ENCODE data around the gene ARAP2.
"Not testable (repeated sequence)": the region's sequence is repeated elsewhere in the genome, so short reads cannot be mapped to it uniquely, and the experiment has no call there.

The ARAP2 gene

DNA sequence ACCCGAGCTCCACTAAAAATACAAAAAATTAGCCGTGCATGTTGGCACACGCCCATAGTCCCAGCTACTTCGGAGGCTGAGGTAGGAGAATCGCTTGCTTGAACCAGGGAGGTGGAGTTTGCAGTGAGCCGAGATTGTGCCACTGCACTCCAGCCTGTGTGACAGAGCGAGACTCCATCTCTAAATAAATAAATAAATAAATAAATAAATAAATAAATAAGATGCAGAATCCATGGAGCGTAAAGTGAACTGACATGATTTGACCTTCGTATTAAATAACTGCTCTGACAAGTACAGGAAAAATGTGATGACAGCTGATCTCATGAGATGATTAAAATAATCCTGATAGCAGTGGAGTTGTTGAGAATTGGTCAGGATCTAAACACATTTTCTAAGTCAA is 62.0 kb downstream of the ARAP2 start:
- DNase-seq = not testable (repeated sequence)

GRCh38 chr4:36180206-36180605 is 64.1 kb downstream of the ARAP2 start:
- DNase-seq = no peak

DNA sequence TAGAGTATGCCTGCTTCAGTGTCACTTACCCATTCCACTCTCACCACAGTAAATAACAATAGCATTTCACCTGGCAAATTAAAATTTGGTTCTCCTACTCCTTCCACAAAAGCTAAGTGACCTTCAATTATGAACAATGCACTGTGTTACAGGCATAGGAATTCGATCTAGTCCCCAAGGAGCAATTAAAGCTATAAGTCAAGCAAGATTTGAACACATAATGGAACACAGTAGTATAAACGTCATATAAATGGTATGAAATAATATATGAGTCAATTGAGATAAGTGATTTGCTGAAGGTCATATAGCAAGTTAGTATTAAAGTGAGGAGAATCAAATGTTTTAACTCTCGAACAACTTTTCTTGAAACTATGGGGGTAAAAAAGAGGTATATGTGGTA is 65.8 kb downstream of the ARAP2 start:
- no peak for DNase-seq

GRCh38 chr4:36177946-36178345 is 66.4 kb downstream of the ARAP2 start:
- no peak for DNase-seq

GRCh38 chr4:36174570-36174969 is 69.7 kb downstream of the ARAP2 start:
- no peak for DNase-seq

DNA sequence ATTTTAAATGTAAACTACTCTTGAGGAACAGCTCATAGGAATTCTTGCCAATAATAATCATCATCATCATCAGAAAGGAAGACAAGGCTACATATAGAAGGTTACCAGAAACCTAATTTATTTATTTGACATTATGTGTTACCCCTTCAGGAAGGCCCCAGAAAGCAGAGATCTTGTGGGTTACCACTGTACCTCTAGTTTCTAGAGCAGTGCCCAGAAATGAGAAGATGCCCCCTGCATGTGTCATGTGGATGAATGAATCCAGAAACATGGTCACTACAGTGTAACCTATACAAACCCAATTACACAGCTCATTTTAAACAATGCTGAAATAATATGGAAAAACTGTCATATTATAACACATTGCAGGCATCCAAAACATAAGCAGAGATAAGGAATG is 70.4 kb downstream of the ARAP2 start:
- DNase-seq = no peak

DNA sequence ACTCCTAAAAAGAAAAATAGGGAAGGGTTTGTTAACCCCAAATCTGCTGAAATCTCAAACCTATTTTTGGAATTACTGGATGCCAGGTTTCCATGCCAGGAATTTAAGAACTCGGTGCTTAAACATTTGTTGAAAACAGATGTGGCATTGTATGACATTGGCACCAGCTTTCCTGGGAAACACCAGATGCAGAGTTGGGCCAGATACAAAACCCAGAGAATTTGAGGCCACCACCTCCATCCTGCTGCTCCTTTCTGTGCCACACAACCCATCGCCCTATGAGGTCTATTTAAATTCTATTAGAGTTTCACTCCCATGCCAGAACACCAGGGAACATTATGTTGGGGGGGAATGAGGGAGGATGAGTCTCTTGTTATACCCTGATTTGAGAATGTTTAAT is 71.7 kb downstream of the ARAP2 start:
- no peak for DNase-seq

DNA sequence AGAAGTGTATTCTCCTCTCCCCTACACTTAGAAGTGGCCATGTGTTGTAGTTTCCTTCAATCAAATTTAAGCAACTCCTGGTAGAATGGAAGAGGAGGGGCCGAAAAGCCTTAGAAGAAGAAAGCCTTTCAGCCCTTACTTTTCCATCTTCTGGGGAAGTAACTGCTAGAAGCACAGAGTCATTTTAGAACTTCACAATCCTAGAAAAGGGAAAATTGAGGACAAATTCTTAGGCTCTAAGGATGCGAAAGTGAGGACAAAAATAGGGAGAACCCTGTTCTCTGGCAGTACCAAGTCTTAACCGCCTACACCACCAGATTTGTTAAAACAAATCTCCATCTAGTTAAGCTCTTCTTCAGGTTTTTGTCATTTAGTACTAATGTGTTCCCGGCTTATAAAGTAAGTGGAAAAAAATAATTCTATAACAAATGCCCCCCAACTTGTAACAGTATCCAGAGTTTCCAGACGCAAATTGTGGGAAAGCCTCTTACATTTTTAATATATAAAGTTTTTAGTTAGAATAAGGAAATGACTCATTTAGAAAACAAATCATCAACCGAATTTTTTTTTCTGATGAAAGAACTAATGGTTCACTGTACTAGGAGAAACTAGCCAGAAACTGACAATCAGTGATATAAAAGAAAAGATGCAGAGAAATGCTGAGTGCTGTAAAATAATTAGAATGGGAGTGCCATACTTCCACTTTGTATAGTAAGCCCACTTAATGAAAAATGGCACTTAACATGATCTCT is 76.0 kb downstream of the ARAP2 start:
- no peak for DNase-seq

GRCh38 chr4:36165631-36166005 is 78.7 kb downstream of the ARAP2 start:
- DNase-seq = no peak

- DNase-seq = no peak
Measured at GRCh38 chr4:36164900-36165630, 79.2 kb downstream of the ARAP2 start.

GRCh38 chr4:36163198-36163597 is 81.1 kb downstream of the ARAP2 start:
- no peak for DNase-seq

GRCh38 chr4:36159208-36159607 is 85.1 kb downstream of the ARAP2 start:
- DNase-seq = no peak

DNA sequence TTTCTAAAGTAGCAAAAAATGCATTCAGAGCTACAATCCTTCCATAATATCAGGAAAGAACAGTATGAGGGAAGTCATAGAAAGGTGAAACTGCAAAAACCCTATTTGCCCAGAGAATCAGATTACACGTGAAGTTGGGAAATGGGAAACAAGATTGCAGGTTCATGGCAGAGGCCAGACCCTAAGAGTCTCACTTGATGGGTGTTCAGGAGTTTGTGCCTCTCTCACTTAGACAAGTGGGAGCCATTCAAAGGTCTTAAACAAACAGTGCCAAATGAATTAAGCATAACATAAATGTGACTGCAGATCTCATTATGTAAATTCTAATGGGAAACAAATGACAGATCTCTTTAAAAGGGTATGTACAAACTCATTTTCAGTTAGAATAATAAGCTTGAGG is 91.6 kb downstream of the ARAP2 start:
- DNase-seq = no peak

GRCh38 chr4:36142504-36142903 is 101.8 kb downstream of the ARAP2 start:
- DNase-seq = no peak

GRCh38 chr4:36141186-36141585 is 103.1 kb downstream of the ARAP2 start:
- DNase-seq = no peak

DNA sequence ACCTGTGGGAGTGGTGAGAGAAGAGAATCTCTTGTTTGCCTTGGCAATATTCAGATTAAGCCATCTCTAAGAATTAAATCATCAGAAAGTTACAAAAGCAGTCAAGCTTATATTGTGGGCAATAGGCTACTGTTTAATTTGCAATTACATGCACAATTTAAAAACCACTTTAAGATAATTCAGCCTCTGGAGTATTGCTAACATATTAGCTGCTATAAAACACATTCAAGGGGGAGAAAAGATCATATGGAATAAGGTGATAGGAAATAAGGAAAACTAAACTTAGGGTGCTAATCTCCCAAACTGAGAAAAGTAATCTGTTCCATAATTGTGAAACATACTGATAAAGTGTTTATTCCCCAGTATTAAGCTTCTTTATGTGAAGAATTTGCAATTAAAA is 103.9 kb downstream of the ARAP2 start:
- DNase-seq = no peak

DNA sequence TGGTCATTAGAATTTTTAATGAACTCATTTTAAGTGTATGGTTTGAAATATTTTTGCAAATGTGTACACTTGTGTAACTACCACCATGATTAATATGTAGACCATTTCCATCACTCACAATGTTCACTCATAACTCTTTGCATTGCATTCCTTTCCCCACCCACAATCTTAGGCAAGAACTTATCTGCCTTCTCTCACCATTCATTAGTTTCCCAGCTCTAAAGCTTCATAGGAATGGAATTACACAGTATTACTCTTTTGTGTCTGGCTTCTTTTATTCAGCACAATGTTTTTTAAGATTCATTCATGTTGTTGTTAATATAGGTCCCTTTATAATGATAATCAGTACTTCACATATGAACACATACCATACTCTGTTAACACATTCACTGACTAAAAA is 106.1 kb downstream of the ARAP2 start:
- DNase-seq = no peak

DNA sequence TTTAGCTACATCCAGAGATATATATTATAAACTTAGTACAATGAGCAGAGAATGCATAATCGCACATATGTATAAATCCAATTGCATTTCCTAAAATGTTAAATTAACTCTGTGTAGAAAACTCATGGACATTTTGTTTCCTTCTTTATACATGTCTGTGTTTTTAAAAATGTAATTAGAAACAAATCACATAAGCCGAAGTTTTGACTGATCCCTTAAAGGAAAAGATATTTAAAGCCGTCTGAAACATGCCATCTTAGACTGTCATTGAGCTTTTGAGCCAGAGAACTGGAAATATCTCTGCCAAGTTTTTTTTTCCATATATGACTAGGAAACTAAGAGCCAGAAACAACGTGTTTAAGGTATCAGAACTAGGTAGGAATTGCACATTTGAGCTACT is 107.0 kb downstream of the ARAP2 start:
- no peak for DNase-seq

DNA sequence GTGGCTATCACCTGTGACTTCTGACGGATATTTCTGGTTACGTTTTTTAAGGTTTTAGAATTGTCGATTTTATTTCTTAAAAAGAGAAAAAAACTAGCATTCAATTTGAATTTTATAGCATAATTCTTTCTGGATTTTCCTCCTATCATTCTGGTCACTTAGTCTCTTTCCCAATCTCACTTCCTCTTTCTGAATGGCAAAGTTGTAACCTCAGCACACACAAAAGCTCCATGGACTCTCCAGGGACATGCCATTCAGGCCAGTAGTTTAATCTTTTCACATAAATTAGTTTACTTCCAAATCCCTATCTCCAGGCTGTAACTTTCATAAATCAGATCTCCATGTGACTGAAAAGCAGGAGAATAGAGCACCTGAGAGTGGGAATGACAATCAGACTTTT is 110.7 kb downstream of the ARAP2 start:
- DNase-seq = no peak

DNA sequence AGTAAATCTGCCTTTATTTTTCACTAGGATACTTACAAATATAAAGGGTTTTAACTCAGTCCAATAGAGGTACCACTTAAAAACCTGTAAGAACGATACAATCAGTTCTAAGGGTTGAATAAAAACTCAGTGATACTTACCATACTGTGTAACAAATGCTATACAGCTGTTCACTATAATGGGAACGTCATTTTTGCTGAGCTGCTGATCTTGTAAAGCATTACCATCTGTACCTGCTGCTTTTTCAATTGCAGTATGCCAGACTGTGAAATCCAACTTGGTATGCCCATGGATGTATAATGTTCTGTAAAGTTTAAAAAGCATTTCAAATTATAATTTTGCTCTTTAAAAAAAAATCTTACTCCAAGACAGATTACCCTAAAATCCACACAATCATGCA is 111.2 kb downstream of the ARAP2 start:
- no peak for DNase-seq

DNA sequence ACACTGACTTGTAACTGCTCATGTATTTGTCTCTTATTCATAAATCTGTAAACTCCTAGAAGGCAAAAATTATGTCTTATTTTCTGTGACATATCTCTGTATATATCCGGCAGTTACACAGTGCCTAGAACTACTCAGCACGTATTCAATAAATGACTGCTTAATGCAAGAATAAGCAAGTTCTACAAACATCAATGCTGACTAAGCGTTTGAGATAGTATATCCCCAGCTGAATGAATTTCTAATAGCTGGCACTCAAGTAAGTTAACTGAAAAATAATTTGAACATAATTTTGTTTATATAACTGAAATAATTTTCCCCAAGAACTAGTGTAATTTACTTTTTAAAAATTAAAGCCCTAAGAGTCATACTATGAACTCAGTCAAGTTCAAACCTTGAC is 113.7 kb downstream of the ARAP2 start:
- DNase-seq = no peak

- DNase-seq = no peak
Measured at GRCh38 chr4:36128689-36129088, 115.6 kb downstream of the ARAP2 start.

- DNase-seq = no peak
Measured at GRCh38 chr4:36123906-36124305, 120.4 kb downstream of the ARAP2 start.

GRCh38 chr4:36115312-36115711 is 129.0 kb downstream of the ARAP2 start:
- DNase-seq = no peak

GRCh38 chr4:36111172-36111571 is 133.1 kb downstream of the ARAP2 start:
- DNase-seq = no peak

All from activated naive CD4-positive, alpha-beta T cell (primary cell).